ENCODE measurements around the gene TNFRSF1B.

The TNFRSF1B gene

GRCh38 chr1:12173041-12173509, 6.3 kb downstream of the TNFRSF1B start:
- Histone ChIP-seq H3K36me3 (ENCODE audit: control insufficient read depth in 2 of 2, insufficient read depth in 1 of 2, low read length in 2 of 2) (no peaks in the 10 kb centered on the region), H3K27ac (ENCODE audit: extremely low read depth, low read depth, low read length) (no peak overlapping the region), H3K9me3 (ENCODE audit: control insufficient read depth, insufficient read depth, low read depth, low read length) (no peaks in the 10 kb centered on the region), H3K4me1 (ENCODE audit: control insufficient read depth, insufficient read depth, low read length) (no peaks in the 10 kb centered on the region), H3K4me3 (ENCODE audit: low read depth, low read length) (no peak overlapping the region)
- ChIA-PET CTCF (interaction anchor here (0.8 kb wide), 1 partner anchor 31 kb away, joined by 3 read pairs; no protein-coding TSS in a partner anchor), POLR2A (no interaction called here)
- peak; percentile 94 for TF ChIP-seq ZNF768 (tag by site-specific recombination; IDR thresholded peaks at IDR 0.05)
- no peak for TF ChIP-seq PATZ1 (tag by site-specific recombination; IDR thresholded peaks at IDR 0.05)

GRCh38 chr1:12173631-12174121, 6.9 kb downstream of the TNFRSF1B start:
- ChIA-PET CTCF (interaction anchor here (0.8 to 1.7 kb wide), 2 partner anchors 32 to 49 kb away, joined by 3 to 5 read pairs; no protein-coding TSS in a partner anchor), POLR2A (no interaction called here)
- Histone ChIP-seq H3K36me3 (ENCODE audit: control insufficient read depth in 2 of 2, insufficient read depth in 1 of 2, low read length in 2 of 2) (no peaks in the 10 kb centered on the region), H3K4me3 (ENCODE audit: low read depth, low read length) (no peak overlapping the region), H3K4me1 (ENCODE audit: control insufficient read depth, insufficient read depth, low read length) (no peaks in the 10 kb centered on the region), H3K27ac (ENCODE audit: extremely low read depth, low read depth, low read length) (no peak overlapping the region), H3K9me3 (ENCODE audit: control insufficient read depth, insufficient read depth, low read depth, low read length) (no peaks in the 10 kb centered on the region)
- TF ChIP-seq ZNF169 (tag by site-specific recombination; IDR thresholded peaks at IDR 0.05), result no peak
- TF ChIP-seq ZNF596 (tag by site-specific recombination; IDR thresholded peaks at IDR 0.05), result no peak
- no peak for TF ChIP-seq ZFP69B (tag by site-specific recombination; IDR thresholded peaks at IDR 0.05)
- no peak for TF ChIP-seq SP7 (tag by site-specific recombination; IDR thresholded peaks at IDR 0.05)
- TF ChIP-seq ZNF488 (tag by site-specific recombination; IDR thresholded peaks at IDR 0.05), result no peak
- TF ChIP-seq SETDB1 (IDR thresholded peaks at IDR 0.05; ENCODE audit: insufficient read length, low read length), result no peak
- no peak for TF ChIP-seq TRIM28 (IDR thresholded peaks at IDR 0.05; ENCODE audit: borderline replicate concordance, low read length)
- no peak for TF ChIP-seq ZNF623 (tag by site-specific recombination; IDR thresholded peaks at IDR 0.05)
- no peak for TF ChIP-seq MZF1 (tag by site-specific recombination; IDR thresholded peaks at IDR 0.05; ENCODE audit: borderline replicate concordance)
- no peak for TF ChIP-seq ZNF664 (tag by site-specific recombination; IDR thresholded peaks at IDR 0.05)
- no peak for TF ChIP-seq ZNF280C (tag by site-specific recombination; IDR thresholded peaks at IDR 0.05)
- TF ChIP-seq PATZ1 (tag by site-specific recombination; IDR thresholded peaks at IDR 0.05), result no peak
- TF ChIP-seq TSHZ1 (tag by site-specific recombination; IDR thresholded peaks at IDR 0.05; ENCODE audit: borderline replicate concordance), result no peak
- no peak for TF ChIP-seq ZBTB10 (tag by site-specific recombination; IDR thresholded peaks at IDR 0.05)
- TF ChIP-seq ZNF544 (tag by site-specific recombination; IDR thresholded peaks at IDR 0.05), result no peak
- 0 out of 2 replicates have a peak, but pooled peaks have one; percentile 21 for TF ChIP-seq ZNF335 (tag by site-specific recombination; conservative IDR thresholded peaks at IDR 0.05)
- TF ChIP-seq ZNF133 (tag by site-specific recombination; IDR thresholded peaks at IDR 0.05), result no peak
- no peak for TF ChIP-seq GLI2 (tag by site-specific recombination; IDR thresholded peaks at IDR 0.05; ENCODE audit: borderline replicate concordance, low read depth)

Data from HEK293 (cell line).